ENCODE measurements around the gene KLHL17. TPM values are rescaled to one million over a fixed set of nuclear protein-coding genes. Genes with fewer than 3 reads are reported as not detected.

KLHL17 gene
- total RNA-seq, 3 donors from 2014 or later, result 9.0 to 14.7 (median 11.0) TPM

DNA sequence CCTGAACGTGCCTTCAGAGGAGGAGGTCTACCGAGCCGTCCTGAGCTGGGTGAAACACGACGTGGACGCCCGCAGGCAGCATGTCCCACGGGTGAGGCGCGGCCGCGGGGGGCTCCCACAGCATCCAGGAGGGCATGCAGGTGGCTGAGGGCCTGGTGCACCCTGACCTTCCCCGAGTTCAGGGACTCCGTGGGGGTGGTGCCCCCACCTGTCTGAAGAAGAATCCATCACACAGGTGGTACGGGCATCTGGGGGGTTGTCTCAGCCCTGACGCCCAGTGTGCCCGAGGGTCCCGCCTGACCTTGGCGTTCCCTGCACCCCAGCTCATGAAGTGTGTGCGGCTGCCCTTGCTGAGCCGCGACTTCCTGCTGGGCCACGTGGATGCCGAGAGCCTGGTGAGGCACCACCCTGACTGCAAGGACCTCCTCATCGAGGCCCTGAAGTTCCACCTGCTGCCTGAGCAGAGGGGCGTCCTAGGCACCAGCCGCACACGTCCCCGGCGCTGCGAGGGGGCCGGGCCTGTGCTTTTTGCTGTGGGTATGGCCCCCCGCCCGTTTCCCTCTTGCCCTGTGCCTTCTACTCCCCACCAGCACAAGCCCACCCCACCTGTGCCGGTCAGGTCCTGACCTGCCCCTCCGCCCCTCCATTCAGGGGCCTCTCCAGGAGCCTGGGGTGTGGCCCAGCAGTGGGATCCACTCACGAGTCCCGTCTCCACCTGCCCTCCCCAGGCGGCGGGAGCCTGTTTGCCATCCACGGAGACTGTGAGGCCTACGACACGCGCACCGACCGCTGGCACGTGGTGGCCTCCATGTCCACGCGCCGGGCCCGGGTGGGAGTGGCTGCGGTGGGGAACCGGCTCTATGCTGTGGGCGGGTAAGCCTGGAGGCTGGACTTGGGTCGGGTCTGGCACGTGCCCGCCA, 2.3 kb downstream of the KLHL17 start:
- TF ChIP-seq, protein P1, sequence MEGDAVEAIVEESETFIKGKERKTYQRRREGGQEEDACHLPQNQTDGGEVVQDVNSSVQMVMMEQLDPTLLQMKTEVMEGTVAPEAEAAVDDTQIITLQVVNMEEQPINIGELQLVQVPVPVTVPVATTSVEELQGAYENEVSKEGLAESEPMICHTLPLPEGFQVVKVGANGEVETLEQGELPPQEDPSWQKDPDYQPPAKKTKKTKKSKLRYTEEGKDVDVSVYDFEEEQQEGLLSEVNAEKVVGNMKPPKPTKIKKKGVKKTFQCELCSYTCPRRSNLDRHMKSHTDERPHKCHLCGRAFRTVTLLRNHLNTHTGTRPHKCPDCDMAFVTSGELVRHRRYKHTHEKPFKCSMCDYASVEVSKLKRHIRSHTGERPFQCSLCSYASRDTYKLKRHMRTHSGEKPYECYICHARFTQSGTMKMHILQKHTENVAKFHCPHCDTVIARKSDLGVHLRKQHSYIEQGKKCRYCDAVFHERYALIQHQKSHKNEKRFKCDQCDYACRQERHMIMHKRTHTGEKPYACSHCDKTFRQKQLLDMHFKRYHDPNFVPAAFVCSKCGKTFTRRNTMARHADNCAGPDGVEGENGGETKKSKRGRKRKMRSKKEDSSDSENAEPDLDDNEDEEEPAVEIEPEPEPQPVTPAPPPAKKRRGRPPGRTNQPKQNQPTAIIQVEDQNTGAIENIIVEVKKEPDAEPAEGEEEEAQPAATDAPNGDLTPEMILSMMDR (IDR thresholded peaks at IDR 0.05), result no peak
- H3K4me3 ChIP-seq, result no peak overlapping the region
- intact Hi-C loops (cut with DNase I, micrococcal nuclease), result no loop called here
- peaks cover 25% of the 10 kb centered on the region for H3K4me1 ChIP-seq (ENCODE audit: low read depth)
- H3K36me3 ChIP-seq (ENCODE audit: low read depth), result no peaks in the 10 kb centered on the region
- no peak for DNase-seq
- ATAC-seq, result no peak
- H3K9me3 ChIP-seq, result no peaks in the 10 kb centered on the region

- TF ChIP-seq, protein P1 (IDR thresholded peaks at IDR 0.05), result no peak
- no peaks in the 10 kb centered on the region for H3K9me3 ChIP-seq
- H3K36me3 ChIP-seq (ENCODE audit: low read depth), result no peaks in the 10 kb centered on the region
- ATAC-seq (no peak), DNase-seq (no peak)
- intact Hi-C loops (cut with DNase I, micrococcal nuclease), result no loop called here
- peaks cover 18% of the 10 kb centered on the region for H3K4me1 ChIP-seq (ENCODE audit: low read depth)
- H3K4me3 ChIP-seq, result no peak overlapping the region
Observed at GRCh38 chr1:963301-963651, 2.9 kb downstream of the KLHL17 start.

DNA sequence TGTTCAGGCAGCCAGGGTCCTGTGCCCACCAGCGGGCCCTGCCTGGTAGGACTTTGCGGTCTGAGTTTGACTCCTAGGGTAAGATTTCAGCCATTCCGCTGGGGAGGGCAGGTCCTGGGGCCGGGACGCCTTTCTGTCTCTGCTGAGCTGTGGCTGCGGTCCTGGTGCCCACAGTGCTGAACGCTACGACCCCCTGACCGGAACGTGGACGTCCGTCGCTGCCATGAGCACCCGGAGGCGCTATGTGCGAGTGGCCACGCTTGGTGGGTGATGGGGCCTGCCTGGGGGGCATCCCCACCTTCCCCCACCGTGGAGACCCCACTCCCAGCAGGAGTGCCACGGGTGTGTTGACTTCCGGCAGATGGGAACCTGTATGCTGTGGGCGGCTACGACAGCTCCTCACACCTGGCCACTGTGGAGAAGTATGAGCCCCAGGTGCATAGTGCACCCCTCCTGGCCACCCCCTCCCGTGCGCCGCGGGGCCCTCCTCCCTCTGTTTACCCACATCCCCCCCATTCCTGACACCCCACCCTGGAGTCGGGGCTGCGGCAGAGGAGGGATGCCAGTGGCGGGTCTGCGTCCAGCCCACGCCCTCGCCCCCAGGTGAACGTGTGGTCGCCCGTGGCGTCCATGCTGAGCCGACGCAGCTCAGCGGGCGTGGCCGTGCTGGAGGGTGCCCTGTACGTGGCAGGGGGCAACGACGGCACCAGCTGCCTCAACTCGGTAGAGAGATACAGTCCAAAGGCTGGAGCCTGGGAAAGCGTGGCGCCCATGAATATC, 3.6 kb downstream of the KLHL17 start:
- ATAC-seq, result no peak
- intact Hi-C loops (cut with DNase I, micrococcal nuclease), result no loop called here
- H3K9me3 ChIP-seq, result no peaks in the 10 kb centered on the region

GRCh38 chr1:964691-965525, 4.5 kb downstream of the KLHL17 start:
- no peaks in the 10 kb centered on the region for H3K9me3 ChIP-seq
- ATAC-seq, result no peak
- H3K4me1 ChIP-seq (ENCODE audit: low read depth), result peaks cover 17% of the 10 kb centered on the region
- H3K4me3 ChIP-seq, result no peak overlapping the region
- TF ChIP-seq, protein P1 (IDR thresholded peaks at IDR 0.05), result no peak
- H3K36me3 ChIP-seq (ENCODE audit: low read depth), result no peaks in the 10 kb centered on the region
- DNase-seq, result no peak
- intact Hi-C loops (cut with DNase I, micrococcal nuclease), result no loop called here

More for the DNA sequence above, 3.6 kb downstream of the KLHL17 start:
- TF ChIP-seq, protein P1 (IDR thresholded peaks at IDR 0.05), result no peak
- no peak for DNase-seq
- Histone ChIP-seq H3K4me1 (ENCODE audit: low read depth) (peaks cover 17% of the 10 kb centered on the region), H3K36me3 (ENCODE audit: low read depth) (no peaks in the 10 kb centered on the region), H3K4me3 (no peak overlapping the region)

DNA sequence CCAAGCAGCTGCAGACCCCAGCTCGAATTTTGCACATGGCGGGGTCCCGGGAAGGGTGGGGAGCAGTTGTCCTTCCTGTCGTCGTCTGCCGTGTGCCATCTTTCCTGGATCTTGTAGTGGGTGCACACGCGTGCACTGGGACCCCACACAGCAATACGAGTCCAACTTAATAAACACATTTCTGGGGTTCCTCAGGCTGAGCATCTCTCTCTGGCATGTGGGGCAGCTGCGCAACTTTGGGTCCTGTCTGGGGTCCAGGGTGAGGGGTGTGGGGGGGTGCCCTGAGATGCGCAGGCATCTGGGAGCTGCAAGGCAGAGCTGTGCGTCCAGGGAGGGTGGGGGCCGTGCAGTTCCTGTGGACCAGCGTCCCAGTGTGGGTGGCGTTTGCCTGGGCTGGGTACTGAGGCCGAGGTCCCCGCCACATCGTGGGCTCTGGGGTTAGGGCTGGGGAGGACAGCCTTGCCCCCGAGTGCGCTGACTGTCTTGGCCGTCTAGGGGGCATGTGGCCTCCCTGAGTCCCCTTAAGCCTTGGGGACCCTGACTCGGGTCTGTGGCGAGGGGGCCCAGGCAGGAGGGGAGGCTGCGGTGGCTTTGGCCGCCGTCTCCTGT, 5.2 kb downstream of the KLHL17 start:
- Histone ChIP-seq H3K4me1 (ENCODE audit: low read depth) (peaks cover 17% of the 10 kb centered on the region), H3K4me3 (no peak overlapping the region), H3K9me3 (no peaks in the 10 kb centered on the region), H3K36me3 (ENCODE audit: low read depth) (no peaks in the 10 kb centered on the region)
- intact Hi-C loops (cut with DNase I, micrococcal nuclease), result no loop called here
- DNase-seq (no peak), ATAC-seq (no peak)
- TF ChIP-seq, protein P1 (IDR thresholded peaks at IDR 0.05), result no peak

All from mucosa of descending colon (tissue), 3 donors.